GM19023 (cell line): ENCODE data around the gene GEMIN7.

Experiments
- ATAC-seq: cut with Tn5 transposase; IDR thresholded peaks from one replicate; pipeline ENCODE4 v1.9.1; 2021; ENCODE audit warnings: mild to moderate bottlenecking, moderate library complexity; ENCODE audit not compliant: unreplicated experiment

The GEMIN7 gene

DNA sequence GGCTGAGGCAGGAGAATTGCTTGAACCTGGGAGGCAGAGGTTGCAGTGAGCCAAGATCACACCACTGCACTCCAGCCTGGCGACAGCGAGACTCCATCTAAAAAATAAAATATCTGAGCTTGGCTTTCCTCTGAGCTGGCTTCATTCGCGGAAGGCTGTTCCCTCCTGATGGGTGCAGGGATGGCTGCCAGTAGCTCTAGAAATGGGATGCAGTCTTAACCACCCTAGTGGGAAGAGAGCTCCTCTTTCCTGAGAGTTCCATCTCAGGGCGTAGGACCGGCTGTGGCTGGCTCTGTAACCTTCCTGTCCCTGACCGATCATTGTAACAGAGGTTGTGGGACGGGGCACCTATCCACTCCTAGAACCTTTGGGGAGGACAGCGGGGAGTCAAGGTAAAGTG, 46.3 kb downstream of the GEMIN7 start:
- ATAC-seq = no peak

DNA sequence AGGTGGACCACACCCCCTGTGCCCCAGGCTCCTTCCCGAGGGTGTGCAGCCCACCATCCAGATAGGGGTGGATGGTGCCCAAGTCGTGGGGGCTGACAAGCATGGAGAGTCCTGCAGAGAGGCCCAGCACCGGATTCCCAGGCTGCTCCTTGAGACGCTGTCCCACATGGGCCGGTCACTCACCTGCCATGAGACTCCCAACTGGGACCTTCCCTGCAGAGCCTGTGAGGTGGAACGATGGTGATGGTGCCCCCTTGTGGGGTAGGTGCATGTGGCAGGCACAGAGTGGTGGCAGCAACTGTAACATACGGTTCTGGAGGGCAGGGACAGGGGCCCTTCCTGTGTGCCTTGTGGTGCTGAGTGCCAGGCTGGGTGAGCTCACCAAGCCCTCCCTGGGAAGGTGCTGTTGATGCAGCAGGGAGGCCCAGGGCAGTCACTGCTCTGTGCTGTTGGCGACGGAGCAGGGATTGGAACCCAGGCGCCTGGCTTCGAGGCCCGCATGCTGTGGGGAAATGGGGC, 47.0 kb downstream of the GEMIN7 start:
- ATAC-seq = peak; percentile 60

DNA sequence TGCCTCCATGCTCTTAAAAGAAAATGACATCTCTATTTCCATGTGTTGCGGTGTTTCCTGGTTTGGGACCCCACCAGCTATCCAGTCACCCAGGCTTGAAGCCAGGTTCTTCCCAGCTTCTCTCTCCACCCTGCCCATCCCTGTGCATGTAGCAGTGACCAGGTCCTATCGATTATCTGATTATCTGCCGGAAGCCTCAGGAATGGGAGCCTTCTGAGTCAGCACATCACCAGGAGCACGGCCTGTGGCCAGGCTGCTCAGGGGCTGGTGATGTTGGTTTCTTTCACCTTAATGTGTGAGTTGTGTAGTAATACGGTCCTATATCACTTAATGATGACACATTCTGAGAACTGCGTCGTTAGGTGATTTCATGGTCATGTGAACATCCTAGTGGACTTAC, 47.6 kb downstream of the GEMIN7 start:
- no peak for ATAC-seq

DNA sequence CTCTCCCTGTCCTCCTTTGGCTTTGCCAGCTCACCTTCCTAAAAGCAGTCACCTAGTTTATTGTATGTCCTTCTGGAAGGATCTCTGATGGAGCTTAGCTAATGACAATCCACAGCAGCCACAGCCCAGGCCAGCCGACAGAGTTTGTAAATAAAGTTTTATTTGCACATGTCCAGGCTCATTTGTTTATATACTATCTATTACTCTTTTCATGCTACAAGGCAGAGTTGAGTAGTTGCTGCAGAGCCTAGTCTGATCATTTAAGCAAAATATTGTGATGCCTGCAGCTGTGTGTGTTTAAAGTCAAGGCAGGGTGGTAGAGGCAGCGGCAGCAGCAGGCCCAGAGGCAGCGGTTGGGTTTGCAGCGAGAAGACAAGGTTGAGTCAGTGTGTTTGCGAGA, 49.1 kb downstream of the GEMIN7 start:
- ATAC-seq = no peak

DNA sequence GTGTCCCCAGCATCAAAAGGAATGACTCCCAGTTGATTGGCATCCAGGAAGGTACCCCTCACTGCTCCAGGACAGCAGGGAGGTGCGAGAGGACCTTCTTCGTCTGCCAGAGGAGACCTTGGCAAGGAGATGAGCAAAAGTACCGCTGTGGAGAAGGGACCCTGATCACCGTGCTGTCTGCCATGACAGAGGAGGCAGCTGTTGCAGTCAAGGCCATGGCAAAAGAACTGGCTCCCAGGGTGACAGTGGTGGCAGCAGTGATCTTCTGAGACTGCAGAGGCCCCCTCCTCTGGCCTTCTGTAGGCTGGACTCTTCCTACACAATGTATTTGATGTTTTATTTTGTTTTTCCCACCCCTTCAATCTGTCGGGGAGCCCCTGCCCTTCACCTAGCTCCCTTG, 49.7 kb downstream of the GEMIN7 start:
- no peak for ATAC-seq

DNA sequence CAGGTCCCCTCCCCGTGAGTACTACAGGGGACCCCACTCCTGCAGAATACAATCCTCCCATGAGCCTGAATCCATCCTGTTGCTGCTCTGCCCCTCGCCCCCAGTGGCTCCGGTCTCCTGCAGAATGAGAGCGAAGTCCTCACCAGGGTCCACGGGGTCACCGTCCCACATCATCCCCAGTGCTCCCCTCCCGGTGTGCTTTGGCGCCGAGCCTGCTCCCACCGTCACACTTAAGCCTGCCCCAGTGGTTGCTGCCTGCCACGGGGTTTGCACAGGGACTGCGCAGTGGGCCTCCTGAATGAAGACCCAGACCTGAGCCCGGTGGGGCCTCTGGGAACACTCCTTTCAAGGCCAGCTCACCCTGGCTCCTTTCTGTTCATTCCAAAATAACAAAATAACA, 51.2 kb downstream of the GEMIN7 start:
- ATAC-seq = no peak

DNA sequence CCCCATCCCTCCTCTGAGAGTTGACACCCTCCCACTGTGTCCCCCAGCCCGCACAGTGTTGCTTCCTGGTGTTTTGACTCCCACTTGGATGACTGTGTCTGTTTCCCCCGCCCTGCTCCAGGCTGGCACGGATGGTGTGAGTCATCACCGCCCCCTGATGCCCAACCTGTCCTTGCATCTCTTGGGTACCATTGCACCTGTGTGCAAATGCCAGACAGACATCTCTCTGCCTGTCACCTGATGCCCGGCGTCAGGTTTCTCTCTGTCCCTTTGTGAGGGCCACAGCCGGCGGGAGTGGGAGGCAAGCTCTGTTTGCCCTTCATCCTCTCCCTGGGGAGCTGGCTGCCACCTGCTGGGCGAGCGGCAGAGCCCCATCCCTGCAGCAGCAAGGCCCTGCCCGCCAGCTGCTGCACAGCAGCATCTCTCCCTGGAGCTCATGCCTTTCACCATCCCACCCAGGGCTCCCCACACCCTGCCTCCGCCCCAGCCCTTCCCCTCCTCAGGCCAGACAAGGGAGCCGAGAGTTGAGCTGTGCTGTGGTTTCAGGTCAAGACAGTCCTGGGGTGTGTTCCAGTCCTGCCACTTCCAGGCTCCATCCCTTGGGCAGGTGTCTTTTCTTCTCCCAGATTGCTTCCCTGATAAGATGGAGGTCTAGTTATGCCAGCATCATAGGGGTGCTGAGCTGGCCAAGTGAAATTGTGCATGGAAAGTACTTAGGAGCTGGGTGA, 52.0 kb downstream of the GEMIN7 start:
- ATAC-seq = no peak

DNA sequence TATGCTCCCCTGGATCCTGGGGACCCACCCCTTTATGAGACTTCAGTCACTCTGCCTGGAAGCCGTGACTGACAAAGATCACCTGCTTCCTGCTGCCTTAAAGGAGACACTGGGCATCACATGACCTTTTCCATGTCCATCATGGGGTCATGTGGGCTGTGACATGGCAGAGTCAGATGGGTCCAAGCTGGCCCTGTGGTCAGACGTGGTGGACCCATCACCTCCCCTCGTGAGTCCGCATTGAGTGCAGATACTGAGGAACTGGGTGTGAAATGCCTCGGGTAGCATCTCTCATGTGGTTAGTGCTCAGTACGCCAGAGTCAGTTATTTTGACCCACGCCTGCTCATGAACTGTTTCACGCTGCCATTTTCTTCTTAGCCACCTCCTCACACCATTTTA, 54.6 kb downstream of the GEMIN7 start:
- ATAC-seq = no peak

DNA sequence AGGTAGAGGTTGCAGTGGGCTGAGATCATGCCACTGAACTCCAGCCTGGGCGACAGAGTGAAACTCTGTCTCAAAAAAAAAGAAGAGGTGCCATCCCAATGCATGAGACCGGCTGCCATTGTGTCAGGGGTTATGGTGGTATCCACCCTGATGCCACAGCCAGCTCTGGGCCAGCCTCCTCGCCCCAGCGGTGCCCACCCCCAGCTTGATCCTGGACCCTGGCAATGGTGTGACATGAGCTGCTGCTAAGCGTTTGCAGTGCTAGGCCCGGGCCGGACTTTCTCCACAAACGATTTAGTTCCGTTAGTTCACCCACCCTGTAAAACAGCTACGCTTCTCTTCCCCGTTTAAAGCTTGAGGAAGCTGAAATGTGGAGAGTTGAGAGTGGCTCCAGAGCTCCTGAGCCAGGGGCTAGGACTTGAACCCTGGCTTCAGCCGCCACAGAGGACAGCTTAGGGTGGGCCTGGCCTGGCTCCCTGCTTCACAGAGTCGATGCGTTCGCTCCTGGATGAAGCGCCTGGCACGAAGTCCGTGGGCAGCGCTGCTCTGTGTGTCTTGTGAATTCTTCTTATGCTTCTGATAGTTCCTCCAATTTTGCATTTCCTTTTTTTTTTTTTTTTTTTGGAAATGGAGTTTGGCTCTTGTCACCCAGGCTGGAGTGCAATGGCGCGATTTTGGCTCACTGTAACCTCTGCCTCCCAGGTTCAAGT, 56.3 kb downstream of the GEMIN7 start:
- no peak for ATAC-seq

DNA sequence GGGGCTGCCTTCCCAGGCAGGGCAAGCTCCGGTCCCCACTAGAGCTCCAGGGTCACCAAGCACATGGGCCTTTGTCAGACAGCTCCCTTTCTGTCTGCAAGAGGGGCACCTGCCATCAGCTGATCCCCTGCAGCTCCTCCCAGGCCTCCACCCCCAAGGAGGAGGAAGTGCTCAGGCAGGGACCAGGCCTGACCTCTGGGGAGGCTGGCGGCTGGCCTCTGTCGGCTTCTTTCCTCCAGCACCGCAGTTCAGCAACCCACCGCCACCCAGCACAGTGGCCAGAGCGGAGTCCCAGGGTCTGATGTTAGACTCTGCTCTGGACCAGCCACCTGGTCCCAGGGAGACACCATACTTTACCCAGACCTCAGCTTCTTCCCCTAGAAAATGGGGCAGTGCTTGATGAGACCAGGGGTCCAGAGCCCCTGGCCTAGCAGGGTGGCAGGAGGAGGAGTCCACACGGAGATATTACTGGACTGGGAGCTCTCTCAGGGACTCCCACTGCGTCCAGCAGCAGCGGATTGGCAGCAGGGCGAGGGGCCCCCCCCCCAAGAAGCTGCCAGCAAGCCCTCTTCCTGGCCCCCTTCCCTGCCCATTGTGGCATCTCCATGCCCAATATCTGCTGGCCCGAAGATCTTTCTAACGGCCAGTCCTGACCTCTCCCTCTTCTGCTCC, 57.6 kb downstream of the GEMIN7 start:
- ATAC-seq = no peak

DNA sequence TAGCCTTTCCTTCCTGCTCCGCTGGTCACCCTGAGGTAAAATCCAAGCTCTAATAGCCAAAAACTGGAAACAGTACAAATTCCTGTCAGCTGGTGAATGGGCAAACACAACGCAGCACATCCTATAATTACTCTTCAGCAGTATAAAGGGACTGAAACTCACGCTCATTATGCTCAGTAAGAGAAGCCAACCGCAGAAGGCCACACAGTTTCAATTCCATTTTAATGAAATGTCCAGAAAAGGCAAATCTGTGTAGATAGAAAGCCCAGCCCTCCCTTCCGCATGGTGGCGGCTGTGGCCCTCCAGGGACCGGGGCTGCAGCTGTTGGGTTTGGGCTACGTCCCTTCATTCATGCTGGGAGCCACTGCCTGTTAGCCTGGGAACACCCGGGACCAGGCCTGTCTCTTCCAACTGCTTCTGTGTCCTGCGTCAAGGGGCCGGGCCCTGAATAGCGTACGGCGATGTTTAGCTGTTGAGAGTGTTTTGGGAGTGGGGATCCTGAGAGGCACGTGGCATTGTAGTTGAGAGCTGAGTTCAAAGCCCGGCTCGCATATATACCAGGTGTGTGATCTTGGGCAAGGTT, 58.2 kb downstream of the GEMIN7 start:
- ATAC-seq = peak; percentile 63

DNA sequence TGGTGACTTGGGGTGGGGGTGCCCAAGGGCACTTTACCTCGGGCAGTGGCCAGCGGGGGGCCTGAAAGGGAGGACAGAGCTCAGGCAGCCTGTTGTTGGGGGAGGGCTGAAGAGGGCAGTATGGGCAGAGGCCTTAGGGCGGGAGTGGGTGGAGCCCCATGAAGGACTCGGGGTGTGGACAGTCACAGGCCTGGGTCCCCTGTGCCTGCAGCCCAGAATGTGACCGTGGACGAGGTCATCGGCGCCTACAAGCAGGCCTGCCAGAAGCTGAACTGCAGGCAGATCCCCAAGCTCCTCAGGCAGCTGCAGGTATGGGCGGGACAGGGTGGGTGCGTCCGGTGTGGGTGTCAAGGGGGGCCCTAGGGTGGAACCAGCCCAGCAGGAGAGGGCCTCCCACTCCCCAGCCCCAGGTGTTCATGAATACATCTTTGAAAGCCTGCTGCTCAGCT, 59.3 kb downstream of the GEMIN7 start:
- ATAC-seq = no peak

DNA sequence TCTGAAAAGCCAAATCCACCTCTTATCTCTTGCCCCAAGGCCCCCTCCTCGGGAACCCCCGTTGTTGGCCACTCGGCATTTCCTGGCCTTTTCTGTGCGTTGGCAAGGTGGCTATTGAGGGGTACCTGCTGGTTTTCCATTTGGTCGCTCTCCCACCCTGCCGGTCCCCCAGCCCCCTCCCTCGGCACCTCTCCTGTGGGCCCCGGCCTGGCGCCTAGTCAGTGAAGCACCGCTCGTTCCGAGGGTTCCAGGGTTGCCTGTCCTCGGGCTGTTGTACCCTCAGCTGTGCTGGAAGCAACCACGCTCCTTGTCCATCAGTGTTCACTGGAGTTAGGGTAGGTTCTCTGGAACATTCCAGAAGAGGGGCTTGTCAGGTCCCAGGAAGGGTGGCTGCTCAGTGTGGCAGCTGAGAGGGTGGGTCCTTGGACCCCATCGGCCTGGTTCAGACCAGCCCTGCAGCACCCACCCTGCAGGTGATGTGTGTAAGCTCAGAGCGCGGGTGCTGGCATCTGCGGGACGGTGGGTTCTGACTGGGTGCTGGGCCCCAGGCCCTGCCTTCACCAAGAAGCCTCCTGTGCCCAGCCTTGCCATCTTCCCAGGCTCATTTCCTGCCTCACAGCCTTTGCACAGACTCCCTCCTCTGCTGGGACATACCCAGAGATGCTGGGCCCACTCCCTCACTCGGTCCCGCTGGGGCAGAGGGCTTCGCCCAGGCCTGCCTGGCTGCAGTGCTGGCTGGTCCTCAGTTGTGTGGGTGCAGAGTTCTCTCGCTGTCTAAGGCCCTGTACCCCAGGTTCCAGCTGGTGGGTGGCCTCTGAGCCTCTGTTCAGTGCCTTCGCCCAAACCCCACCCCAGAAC, 60.5 kb downstream of the GEMIN7 start:
- ATAC-seq = no peak

DNA sequence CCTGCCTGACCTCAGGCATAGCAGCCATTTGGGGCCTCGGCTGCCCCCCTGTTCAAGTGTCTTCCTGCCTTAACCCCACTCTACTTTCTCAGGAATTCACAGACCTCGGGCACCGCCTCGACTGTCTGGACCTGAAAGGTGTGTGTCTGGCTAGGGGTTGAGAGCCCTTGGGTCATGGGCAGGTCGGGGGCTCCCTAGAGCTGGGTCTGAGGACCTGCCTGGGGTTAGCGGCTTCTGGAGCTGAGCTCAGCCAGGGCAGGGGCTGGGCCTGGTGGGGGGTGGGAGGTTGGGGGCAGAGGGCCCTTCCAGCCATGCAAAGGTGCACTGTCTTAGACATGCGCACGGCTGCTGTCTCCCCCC, 61.1 kb downstream of the GEMIN7 start:
- no peak for ATAC-seq

DNA sequence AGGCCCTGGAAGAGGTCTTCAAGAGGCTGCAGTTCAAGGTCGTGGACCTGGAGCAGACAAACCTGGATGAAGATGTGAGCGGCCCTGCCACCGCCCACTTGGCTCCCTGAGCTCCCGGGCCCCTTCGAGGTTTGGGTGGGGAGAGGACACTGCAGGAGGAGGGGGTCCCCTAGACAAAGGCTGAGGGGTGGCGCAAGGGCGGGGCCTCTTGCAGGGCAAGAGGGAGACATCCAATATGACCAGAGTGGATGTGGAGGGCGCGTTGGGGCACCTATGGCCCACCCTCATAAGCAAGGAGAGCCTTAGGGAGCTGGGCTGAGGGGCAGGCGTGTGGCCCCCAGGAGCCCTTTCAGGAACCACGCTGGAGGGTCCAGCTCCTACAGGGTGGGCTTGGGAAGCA, 61.5 kb downstream of the GEMIN7 start:
- ATAC-seq = no peak
